ENCODE results near the gene ING1.
"Not testable (repeated sequence)": the region's sequence is repeated elsewhere in the genome, so short reads cannot be mapped to it uniquely, and the experiment has no call there.

Gene ING1

DNA sequence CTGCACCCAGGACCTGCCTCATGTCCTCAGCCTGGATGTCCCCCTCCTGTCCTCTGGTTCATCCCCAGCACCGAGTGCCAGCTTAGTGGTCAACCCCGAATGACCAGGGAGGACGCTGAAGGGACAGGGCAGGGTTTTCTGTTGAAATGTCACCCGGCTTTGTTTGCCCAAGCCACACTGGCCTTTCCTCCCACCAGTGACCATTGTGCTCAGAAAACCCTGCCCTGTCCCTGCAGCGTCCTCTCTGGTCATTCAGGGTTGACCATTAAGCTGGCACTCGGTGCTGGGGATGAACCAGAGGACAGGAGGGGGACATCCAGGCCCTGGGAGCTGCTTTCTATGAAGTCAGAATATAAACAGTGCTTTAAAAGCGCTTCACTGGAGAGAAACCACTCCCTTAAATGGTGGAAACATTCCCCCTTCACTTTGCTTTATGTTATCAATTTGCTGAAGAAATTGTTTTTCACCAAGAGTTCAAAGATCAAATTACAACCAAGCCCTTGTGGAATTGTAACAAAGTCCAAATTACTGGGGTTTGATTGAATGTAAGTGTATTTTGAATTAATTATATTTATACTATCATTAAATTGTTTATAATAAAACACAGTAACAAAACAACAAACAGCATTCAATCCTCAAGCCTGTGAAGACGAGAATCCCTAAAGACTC is 29.0 kb upstream of the ING1 start:
- Mint-ChIP-seq H3K4me3 (no peak overlapping the region), H3K4me1 (ENCODE audit: low read depth) (no peaks in the 10 kb centered on the region), H3K27me3 (no peaks in the 10 kb centered on the region), H3K9me3 (no peaks in the 10 kb centered on the region), H3K36me3 (ENCODE audit: low read depth) (peaks cover 67% of the 10 kb centered on the region), H3K27ac (no peak overlapping the region)

DNA sequence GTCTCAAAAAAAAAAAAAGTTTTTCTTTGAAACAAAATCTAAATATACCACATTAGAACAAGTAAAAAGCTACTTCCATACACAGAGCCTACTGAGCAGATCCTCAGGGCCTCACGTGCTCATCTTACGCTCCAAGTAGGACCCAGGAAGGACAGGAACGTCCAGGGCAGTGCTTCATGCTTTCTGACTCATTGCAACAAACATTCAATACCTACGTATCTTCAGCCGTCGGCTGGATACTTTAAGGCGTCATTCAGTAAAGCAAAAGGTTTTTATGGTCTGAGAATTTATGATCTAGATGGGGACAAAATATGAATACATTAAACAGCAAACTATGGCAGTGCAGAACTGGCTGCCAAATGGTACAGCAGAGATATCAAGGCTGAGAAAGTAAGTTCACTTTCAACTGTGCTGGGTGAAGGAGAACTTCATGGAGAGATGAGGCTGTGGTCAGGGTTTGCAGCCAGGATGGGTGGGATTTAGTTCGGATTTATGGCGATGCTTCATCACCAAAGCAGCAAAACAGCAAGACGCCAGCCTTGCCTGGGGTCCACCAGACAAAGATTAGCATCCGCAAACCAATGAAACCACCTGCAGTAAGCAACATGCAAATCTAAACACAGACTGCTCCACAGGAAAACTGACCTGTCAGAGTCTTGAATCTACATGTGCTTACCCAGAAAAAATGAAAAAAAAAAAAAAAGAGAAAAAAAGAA is 28.0 kb upstream of the ING1 start:
- H3K4me1 Mint-ChIP-seq (ENCODE audit: low read depth) = no peaks in the 10 kb centered on the region
- peak overlapping the region; percentile 2 for H3K27ac Mint-ChIP-seq
- H3K27me3 Mint-ChIP-seq = no peaks in the 10 kb centered on the region
- no peak overlapping the region for H3K4me3 Mint-ChIP-seq
- no peaks in the 10 kb centered on the region for H3K9me3 Mint-ChIP-seq
- peaks cover 67% of the 10 kb centered on the region for H3K36me3 Mint-ChIP-seq (ENCODE audit: low read depth)

DNA sequence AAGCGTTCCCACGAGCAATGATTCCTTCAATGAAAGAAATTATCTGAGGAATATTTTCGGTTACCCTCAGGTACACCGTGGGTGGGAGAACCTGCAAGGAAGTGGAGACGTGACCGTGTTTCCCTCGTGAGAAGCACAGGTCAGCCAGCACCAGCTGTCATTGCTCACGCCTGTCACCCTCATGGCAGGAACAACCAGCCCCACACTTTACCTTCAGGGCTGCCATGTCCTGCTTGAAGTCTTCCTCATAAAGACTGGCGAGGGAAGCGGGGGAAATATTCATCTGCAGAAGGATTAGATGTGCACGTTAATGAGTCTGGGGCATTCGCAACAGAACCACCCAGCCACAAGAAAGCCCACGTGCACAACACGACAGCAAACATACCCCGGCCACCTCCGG is 25.8 kb upstream of the ING1 start:
- Mint-ChIP-seq H3K27ac (no peak overlapping the region), H3K4me1 (ENCODE audit: low read depth) (no peaks in the 10 kb centered on the region), H3K4me3 (no peak overlapping the region), H3K9me3 (no peaks in the 10 kb centered on the region), H3K27me3 (no peaks in the 10 kb centered on the region), H3K36me3 (ENCODE audit: low read depth) (peaks cover 63% of the 10 kb centered on the region)

DNA sequence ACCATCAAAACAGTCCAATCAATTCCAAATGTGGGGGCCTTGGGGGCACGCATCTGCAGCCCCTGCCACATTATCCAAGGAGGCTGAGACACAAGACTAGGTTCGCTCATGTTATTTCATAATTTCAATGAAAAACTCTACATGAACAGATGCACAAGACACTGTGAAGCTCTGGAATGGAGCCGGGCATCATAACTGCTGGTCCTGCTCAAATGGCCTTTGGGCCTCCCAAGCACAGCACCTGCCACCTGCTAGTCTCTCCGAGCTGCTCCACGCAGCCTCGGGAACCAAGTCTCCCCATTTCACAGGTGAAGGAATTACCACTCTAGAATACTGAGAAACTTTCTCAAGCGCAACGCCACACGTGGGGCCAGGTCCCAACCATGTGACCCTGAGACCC is 24.5 kb upstream of the ING1 start:
- Mint-ChIP-seq H3K4me3 (no peak overlapping the region), H3K27ac (no peak overlapping the region), H3K36me3 (ENCODE audit: low read depth) (peaks cover 58% of the 10 kb centered on the region)

DNA sequence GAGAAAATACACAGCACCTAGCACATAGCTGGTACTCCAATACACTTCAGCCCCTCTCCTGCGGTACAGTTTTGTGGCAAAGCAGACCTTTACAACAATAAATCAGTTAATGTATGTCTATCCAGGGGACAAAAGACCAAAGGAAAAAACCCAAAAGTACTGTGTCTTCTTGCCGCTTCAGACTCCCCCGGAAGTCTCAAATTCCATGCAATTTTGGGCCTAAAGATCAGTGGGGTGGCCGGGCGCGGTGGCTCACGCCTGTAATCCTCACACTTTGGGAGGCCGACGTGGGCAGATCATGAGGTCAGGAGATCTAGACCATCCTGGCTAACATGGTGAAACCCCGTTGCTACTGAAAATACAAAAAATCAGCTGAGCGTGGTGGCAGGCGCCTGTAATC is 23.8 kb upstream of the ING1 start:
- Mint-ChIP-seq H3K4me3 (no peak overlapping the region), H3K4me1 (ENCODE audit: low read depth) (no peaks in the 10 kb centered on the region), H3K9me3 (no peaks in the 10 kb centered on the region), H3K27me3 (no peaks in the 10 kb centered on the region), H3K36me3 (ENCODE audit: low read depth) (peaks cover 58% of the 10 kb centered on the region), H3K27ac (no peak overlapping the region)

More for the DNA sequence above, 24.5 kb upstream of the ING1 start:
- no peaks in the 10 kb centered on the region for H3K4me1 Mint-ChIP-seq (ENCODE audit: low read depth)
- no peaks in the 10 kb centered on the region for H3K9me3 Mint-ChIP-seq
- no peaks in the 10 kb centered on the region for H3K27me3 Mint-ChIP-seq

DNA sequence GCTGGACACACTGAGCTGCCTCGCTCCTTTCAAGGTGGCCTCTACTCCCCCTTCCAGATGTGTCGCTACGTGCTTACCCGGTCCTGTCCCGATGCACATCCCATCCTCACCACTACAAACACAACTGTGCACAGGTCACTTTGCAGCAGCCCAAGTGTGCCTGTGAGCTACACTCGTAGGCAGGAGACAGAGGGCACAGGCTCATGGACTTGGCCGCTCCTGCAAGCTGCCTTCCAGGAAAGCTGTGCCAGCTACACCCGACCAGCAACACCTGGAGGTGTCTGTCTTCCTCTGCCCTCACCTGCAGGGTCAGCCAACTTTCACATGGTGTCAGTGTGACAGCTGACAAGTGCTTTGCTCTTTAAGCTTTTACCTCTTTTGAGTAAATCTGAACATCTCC is 23.0 kb upstream of the ING1 start:
- Mint-ChIP-seq H3K9me3 (no peaks in the 10 kb centered on the region), H3K4me1 (ENCODE audit: low read depth) (no peaks in the 10 kb centered on the region), H3K36me3 (ENCODE audit: low read depth) (peaks cover 51% of the 10 kb centered on the region), H3K27ac (no peak overlapping the region), H3K4me3 (no peak overlapping the region), H3K27me3 (no peaks in the 10 kb centered on the region)

DNA sequence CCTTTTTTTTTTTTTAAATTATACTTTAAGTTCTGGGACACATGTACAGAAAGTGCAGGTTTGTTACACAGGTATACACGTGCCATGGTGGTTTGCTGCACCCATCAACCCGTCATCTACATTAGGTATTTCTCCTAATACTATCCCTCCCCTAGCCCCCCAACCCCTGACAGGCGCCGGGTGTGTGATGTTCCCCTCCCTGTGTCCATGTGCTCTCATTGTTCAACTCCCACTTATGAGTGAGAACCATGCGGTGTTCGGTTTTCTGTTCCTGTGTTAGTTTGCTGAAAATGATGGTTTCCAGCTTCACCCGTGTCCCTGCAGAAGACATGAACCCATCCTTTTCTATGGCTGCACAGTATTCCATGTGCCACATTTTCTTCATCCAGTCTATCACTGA is 17.7 kb upstream of the ING1 start:
- H3K9me3 Mint-ChIP-seq, H3K27me3 Mint-ChIP-seq, H3K27ac Mint-ChIP-seq, H3K4me3 Mint-ChIP-seq: not testable (repeated sequence)
- Mint-ChIP-seq H3K4me1 (ENCODE audit: low read depth) (peaks cover 31% of the 10 kb centered on the region), H3K36me3 (ENCODE audit: low read depth) (peaks cover 61% of the 10 kb centered on the region)

DNA sequence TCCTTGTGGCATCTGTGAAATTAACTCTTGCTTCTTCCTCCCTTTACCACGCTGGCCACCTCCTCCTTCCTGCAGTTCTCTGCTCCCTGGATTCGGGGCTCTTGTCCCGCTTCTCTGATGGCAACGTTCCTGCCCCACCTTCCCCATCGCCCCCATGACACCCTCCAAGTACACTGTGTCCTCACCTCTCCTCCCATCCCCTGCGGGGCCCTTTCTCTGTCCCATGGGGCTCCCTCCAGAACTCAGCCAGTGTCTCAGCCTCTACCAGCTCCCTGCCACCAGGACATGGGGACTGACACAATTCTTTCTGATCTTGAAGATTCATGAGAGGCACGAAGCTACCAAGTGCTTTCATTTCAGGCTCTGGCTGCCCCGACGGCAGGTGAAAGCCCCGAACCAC is 16.7 kb upstream of the ING1 start:
- no peak overlapping the region for H3K27ac Mint-ChIP-seq
- no peaks in the 10 kb centered on the region for H3K9me3 Mint-ChIP-seq
- no peak overlapping the region for H3K4me3 Mint-ChIP-seq
- H3K4me1 Mint-ChIP-seq (ENCODE audit: low read depth) = peaks cover 35% of the 10 kb centered on the region
- peaks cover 61% of the 10 kb centered on the region for H3K36me3 Mint-ChIP-seq (ENCODE audit: low read depth)
- H3K27me3 Mint-ChIP-seq = no peaks in the 10 kb centered on the region

DNA sequence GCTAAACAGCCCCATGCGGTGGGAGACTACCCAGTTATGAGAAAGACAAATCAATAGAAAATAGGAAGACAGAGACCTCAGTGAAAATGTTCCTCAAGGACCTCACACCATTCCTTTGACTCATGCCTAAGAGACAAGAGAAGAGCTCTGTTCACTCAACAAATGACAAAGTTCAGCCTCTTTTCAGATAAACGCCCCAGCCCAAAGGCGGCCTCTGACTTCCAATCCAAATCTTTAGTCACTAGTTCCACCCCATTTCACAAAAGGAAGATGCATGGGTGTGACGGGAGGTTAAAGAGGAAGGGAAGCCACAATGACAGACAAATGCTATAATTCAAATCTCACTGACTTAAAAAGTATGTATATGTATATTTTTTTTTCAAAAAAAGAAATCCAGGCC is 15.7 kb upstream of the ING1 start:
- Mint-ChIP-seq H3K27ac (peak overlapping the region; percentile 63), H3K9me3 (no peaks in the 10 kb centered on the region), H3K36me3 (ENCODE audit: low read depth) (peaks cover 67% of the 10 kb centered on the region), H3K4me3 (no peak overlapping the region), H3K4me1 (ENCODE audit: low read depth) (peaks cover 45% of the 10 kb centered on the region), H3K27me3 (no peaks in the 10 kb centered on the region)

DNA sequence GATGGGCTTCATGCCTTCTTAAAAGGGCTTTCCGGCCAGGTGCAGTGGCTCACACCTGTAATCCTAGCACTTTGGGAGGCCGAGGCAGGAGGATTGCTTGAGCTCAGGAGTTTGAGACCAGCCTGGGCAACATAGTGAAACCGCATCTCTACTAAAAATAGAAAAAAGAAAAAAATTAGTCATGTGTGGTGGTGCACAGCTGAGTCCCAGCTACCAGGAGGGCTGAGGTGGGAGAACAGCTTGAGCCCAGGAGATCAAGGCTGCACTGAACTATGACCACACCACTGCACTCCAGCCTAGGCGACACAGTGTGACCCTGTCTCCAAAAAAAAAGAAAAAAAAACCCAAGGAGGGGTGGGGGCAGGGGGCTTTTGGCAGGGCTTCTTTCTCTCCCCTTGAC is 14.8 kb upstream of the ING1 start:
- H3K27me3 Mint-ChIP-seq = no peaks in the 10 kb centered on the region
- no peak overlapping the region for H3K4me3 Mint-ChIP-seq
- H3K9me3 Mint-ChIP-seq = no peaks in the 10 kb centered on the region
- H3K36me3 Mint-ChIP-seq (ENCODE audit: low read depth) = peaks cover 70% of the 10 kb centered on the region
- peaks cover 53% of the 10 kb centered on the region for H3K4me1 Mint-ChIP-seq (ENCODE audit: low read depth)
- H3K27ac Mint-ChIP-seq = no peak overlapping the region

DNA sequence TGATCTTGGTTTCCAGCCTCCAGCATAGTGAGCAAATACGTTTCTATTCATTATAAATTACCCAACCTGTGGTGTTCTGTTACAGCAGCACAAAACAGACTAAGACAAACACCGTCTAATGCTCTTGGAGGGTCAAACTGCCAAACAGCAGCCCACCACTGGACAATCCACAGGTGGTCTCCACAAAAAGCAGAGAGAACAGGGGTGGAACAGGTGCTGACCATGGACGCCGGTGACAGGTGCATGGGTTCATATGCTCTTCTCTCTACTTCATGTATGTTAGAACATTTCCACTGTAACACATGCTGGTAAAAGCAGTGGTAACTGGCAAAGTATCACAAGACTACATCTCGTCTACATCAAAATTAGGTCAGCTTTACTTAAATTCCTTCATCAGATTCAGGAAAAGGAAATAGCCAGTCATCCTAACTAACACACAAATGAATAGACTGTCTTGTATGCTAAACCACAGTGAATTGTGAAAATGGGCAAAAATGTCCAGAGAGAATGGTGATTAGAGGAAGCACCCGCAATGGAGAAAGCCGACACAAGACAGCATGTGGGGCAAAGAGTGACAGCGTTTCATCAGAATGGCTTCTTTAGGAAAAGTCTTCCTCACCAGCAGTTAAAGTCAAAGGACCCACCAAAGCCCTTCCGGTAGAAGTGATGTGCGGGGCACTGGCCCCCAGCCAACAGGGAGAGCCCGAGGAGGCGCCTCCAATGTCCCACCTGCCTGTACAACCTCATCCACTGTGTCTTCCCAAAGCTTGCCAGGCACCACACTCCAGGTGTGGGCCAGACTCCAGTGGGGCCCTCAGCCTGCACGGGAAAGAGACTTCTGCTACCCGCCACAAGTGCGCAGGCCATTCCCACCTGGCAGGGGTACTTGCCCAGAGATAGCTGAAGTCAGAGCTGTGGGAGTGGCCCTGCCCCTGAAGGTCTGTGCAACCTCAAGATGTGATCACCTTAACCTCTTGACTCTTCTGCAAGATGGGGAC is 14.1 kb upstream of the ING1 start:
- H3K4me3 Mint-ChIP-seq = no peak overlapping the region
- H3K9me3 Mint-ChIP-seq = no peaks in the 10 kb centered on the region
- no peaks in the 10 kb centered on the region for H3K27me3 Mint-ChIP-seq
- peaks cover 71% of the 10 kb centered on the region for H3K36me3 Mint-ChIP-seq (ENCODE audit: low read depth)
- H3K27ac Mint-ChIP-seq = peak overlapping the region; percentile 61
- H3K4me1 Mint-ChIP-seq (ENCODE audit: low read depth) = peaks cover 56% of the 10 kb centered on the region

DNA sequence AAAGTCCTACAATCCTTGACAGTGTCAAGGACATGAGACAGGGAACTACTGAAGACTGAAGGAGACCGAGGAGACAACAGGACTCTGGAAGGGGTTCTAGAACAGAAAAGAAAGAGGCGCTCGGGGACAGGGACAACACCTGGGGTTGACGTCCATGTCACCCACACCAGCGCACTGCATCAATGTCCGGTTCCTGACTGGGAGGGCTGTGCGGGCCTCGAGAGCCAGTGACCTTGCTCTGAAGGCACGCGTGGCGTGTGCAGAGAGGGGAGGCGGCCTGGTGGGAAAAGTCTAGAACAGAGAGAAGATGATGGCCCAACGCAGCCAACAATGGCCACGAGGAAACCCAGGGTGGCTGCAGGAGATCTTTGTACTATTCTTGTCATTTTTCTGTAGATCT is 13.3 kb upstream of the ING1 start:
- Mint-ChIP-seq H3K4me1 (ENCODE audit: low read depth) (peaks cover 60% of the 10 kb centered on the region), H3K4me3 (no peak overlapping the region), H3K36me3 (ENCODE audit: low read depth) (peaks cover 71% of the 10 kb centered on the region), H3K27me3 (no peaks in the 10 kb centered on the region), H3K9me3 (no peaks in the 10 kb centered on the region), H3K27ac (no peak overlapping the region)

DNA sequence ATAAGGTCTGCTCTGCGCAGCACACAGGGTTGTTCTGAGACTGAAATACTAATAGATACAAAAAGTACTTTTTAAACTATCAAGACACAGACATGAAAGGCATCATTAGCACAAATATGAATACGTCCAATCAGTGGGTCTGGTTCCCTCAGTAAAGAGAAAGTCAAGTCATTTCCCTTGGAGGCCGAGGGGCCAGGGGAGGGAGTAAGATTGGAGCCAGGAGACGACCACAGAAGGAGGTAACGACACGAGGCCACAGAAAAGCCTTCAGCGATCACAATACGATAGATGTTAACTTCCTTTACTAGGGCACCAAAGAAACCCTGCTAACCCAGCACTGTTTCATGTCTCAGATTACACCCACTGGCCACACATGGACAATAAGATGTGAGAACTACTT is 12.9 kb upstream of the ING1 start:
- Mint-ChIP-seq H3K36me3 (ENCODE audit: low read depth) (peaks cover 71% of the 10 kb centered on the region), H3K27me3 (no peaks in the 10 kb centered on the region), H3K9me3 (no peaks in the 10 kb centered on the region), H3K4me3 (no peak overlapping the region), H3K4me1 (ENCODE audit: low read depth) (peaks cover 60% of the 10 kb centered on the region), H3K27ac (no peak overlapping the region)

DNA sequence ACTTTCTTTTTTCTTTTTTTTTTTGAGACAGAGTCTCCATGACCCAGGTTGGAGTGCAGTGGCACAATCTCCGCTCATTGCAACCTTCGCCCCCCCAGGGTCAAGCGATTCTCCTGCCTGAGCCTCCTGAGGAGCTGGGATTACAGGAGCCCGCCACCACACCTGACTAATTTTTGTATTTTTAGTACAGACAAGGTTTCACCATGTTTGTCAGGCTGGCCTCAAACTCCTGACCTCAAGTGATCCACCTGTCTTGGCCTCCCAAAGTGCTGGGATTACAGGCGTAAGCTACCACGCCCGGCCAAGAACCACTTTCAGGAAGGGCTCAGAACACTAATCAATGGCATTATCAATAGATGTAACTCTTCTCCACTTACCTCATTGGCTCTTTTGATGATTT is 12.4 kb upstream of the ING1 start:
- not testable (repeated sequence) for H3K4me3 Mint-ChIP-seq, H3K9me3 Mint-ChIP-seq, H3K27me3 Mint-ChIP-seq, H3K27ac Mint-ChIP-seq
- H3K36me3 Mint-ChIP-seq (ENCODE audit: low read depth) = peaks cover 68% of the 10 kb centered on the region
- peaks cover 60% of the 10 kb centered on the region for H3K4me1 Mint-ChIP-seq (ENCODE audit: low read depth)

DNA sequence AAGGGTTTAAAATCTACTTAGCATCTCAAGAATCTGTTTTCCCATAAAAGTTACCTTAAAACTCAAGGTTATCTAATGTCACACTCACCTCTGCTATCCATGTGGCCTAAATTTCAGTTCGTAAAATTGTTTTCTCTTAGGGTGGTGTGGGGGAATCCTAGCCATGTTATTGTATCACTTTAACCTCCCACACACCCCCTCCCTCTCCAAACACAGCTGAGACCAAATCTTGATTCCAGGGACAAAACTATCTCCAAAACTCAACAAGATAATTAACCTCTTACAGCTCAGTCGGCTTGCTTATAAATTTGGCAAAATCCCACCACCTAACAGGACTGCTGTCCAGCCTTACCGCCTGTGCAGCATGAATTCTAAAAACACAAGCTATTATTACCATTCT is 11.4 kb upstream of the ING1 start:
- H3K9me3 Mint-ChIP-seq = no peaks in the 10 kb centered on the region
- H3K4me3 Mint-ChIP-seq = peak overlapping the region; percentile 36
- peaks cover 64% of the 10 kb centered on the region for H3K4me1 Mint-ChIP-seq (ENCODE audit: low read depth)
- H3K36me3 Mint-ChIP-seq (ENCODE audit: low read depth) = peaks cover 57% of the 10 kb centered on the region
- H3K27me3 Mint-ChIP-seq = no peaks in the 10 kb centered on the region
- H3K27ac Mint-ChIP-seq = no peak overlapping the region
